ENCODE measurements around the gene ATL2.

Gene ATL2

GRCh38 chr2:38376346-38377049 lies 575 bp downstream of the ATL2 start:
- H3K4me3 ChIP-seq (ENCODE audit: low read depth, low read length): peak overlapping the region; percentile 74
- H3K27me3 ChIP-seq (ENCODE audit: insufficient read depth, low read depth, severe bottlenecking): no peaks in the 10 kb centered on the region
- peaks cover 21% of the 10 kb centered on the region for H3K36me3 ChIP-seq
- peak; percentile 73 for DNase-seq
- H3K9me3 ChIP-seq (ENCODE audit: severe bottlenecking): no peaks in the 10 kb centered on the region
- H3K27ac ChIP-seq: peak overlapping the region; percentile 97
- TF ChIP-seq, protein P1, sequence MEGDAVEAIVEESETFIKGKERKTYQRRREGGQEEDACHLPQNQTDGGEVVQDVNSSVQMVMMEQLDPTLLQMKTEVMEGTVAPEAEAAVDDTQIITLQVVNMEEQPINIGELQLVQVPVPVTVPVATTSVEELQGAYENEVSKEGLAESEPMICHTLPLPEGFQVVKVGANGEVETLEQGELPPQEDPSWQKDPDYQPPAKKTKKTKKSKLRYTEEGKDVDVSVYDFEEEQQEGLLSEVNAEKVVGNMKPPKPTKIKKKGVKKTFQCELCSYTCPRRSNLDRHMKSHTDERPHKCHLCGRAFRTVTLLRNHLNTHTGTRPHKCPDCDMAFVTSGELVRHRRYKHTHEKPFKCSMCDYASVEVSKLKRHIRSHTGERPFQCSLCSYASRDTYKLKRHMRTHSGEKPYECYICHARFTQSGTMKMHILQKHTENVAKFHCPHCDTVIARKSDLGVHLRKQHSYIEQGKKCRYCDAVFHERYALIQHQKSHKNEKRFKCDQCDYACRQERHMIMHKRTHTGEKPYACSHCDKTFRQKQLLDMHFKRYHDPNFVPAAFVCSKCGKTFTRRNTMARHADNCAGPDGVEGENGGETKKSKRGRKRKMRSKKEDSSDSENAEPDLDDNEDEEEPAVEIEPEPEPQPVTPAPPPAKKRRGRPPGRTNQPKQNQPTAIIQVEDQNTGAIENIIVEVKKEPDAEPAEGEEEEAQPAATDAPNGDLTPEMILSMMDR (IDR thresholded peaks at IDR 0.05; ENCODE audit: low read depth, low read length): peak; percentile 70

- TF ChIP-seq, protein P1 (IDR thresholded peaks at IDR 0.05; ENCODE audit: low read depth, low read length): peak; percentile 24; the same call in 1 of the 2 replicates
- no peak for DNase-seq
- Histone ChIP-seq H3K4me3 (ENCODE audit: low read depth, low read length) (peak overlapping the region; percentile 74), H3K9me3 (ENCODE audit: severe bottlenecking) (no peaks in the 10 kb centered on the region), H3K27ac (peak overlapping the region; percentile 97), H3K36me3 (peaks cover 21% of the 10 kb centered on the region), H3K27me3 (ENCODE audit: insufficient read depth, low read depth, severe bottlenecking) (no peaks in the 10 kb centered on the region)
Observed at GRCh38 chr2:38375696-38376345, 1.3 kb downstream of the ATL2 start.

GRCh38 chr2:38374984-38375383 lies 2.1 kb downstream of the ATL2 start:
- TF ChIP-seq, protein P1 (IDR thresholded peaks at IDR 0.05; ENCODE audit: low read depth, low read length): no peak
- Histone ChIP-seq H3K27me3 (ENCODE audit: insufficient read depth, low read depth, severe bottlenecking) (no peaks in the 10 kb centered on the region), H3K4me3 (ENCODE audit: low read depth, low read length) (no peak overlapping the region), H3K27ac (no peak overlapping the region), H3K36me3 (peaks cover 21% of the 10 kb centered on the region), H3K9me3 (ENCODE audit: severe bottlenecking) (no peaks in the 10 kb centered on the region)
- DNase-seq: no peak

- H3K36me3 ChIP-seq: peaks cover 21% of the 10 kb centered on the region
- no peaks in the 10 kb centered on the region for H3K27me3 ChIP-seq (ENCODE audit: insufficient read depth, low read depth, severe bottlenecking)
- DNase-seq: no peak
- H3K27ac ChIP-seq: no peak overlapping the region
- no peaks in the 10 kb centered on the region for H3K9me3 ChIP-seq (ENCODE audit: severe bottlenecking)
- H3K4me3 ChIP-seq (ENCODE audit: low read depth, low read length): no peak overlapping the region
- TF ChIP-seq, protein P1 (IDR thresholded peaks at IDR 0.05; ENCODE audit: low read depth, low read length): no peak
Observed at GRCh38 chr2:38371235-38371634, 5.8 kb downstream of the ATL2 start.

DNA sequence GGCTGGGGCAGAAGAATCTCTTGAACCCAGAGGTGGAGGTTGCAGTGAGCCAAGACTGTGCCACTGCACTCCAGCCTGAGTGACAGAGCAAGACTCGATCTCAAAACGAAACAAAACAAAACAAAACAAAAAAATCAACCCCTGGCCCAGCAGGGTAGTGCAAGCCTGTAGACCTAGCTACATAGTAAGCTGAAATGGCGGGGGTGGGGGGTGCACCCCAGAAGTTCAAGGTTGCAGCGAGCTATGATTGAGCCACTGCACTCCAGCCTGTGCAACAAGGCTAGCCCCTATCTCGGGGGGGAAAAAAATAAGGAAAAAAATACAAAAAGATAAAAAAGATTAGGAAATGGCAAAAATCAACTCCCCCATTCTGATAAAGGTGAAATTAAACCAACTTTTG lies 6.4 kb downstream of the ATL2 start:
- TF ChIP-seq, protein P1 (IDR thresholded peaks at IDR 0.05; ENCODE audit: low read depth, low read length): no peak
- Histone ChIP-seq H3K27ac (no peak overlapping the region), H3K9me3 (ENCODE audit: severe bottlenecking) (no peaks in the 10 kb centered on the region), H3K36me3 (peaks cover 19% of the 10 kb centered on the region), H3K4me3 (ENCODE audit: low read depth, low read length) (no peak overlapping the region), H3K27me3 (ENCODE audit: insufficient read depth, low read depth, severe bottlenecking) (no peaks in the 10 kb centered on the region)
- no peak for DNase-seq

Measured in WERI-Rb-1 (cell line).